HepG2 (cell line): Measurements from ENCODE around the gene NDUFS6.

Experiments used
- ARNT2 ChIP-seq: sonication (generic); formaldehyde crosslinking; IDR thresholded peaks from 2 replicates; pipeline ENCODE4 v1.8.0; 2022; ENCODE audit warnings: mild to moderate bottlenecking, low read depth, missing genetic modification reagents, moderate library complexity
- GATAD1 ChIP-seq: IDR thresholded peaks from 2 replicates; pipeline ENCODE4 v1.6.1; 2016; ENCODE audit warnings: missing genetic modification reagents, missing compliant biosample characterization
- KAT7 ChIP-seq: IDR thresholded peaks from 2 replicates; pipeline ENCODE4 v1.6.1; 2018; ENCODE audit warnings: borderline replicate concordance, missing compliant biosample characterization
- KMT2A ChIP-seq: sonication (generic); formaldehyde crosslinking; IDR thresholded peaks from 2 replicates; pipeline ENCODE4 v1.4.0; 2020; ENCODE audit warnings: missing genetic modification reagents
- MAZ ChIP-seq, 2 experiments: sonication (generic) in 1 of 2; formaldehyde crosslinking in 1 of 2; IDR thresholded peaks; 2 replicates each; pipeline versions ENCODE4 v1.5.0 to v1.6.1; 2012 to 2020; ENCODE audit warnings: low read depth in 2 of 2, mild to moderate bottlenecking in 2 of 2, borderline replicate concordance in 1 of 2, improper control_type of control experiment in 1 of 2, low read length in 1 of 2, missing genetic modification reagents in 1 of 2, moderate library complexity in 1 of 2
- NR2F2 ChIP-seq: IDR thresholded peaks from 2 replicates; pipeline ENCODE4 v1.6.1; 2012; ENCODE audit warnings: low read depth, inconsistent platforms, borderline replicate concordance
- POLR2AphosphoS5 ChIP-seq: IDR thresholded peaks from 2 replicates; pipeline ENCODE4 v1.6.1; 2012; ENCODE audit warnings: low read depth, low read length
- SIX1 ChIP-seq: sonication (generic); formaldehyde crosslinking; IDR thresholded peaks from 2 replicates; pipeline ENCODE4 v1.4.0; 2020; ENCODE audit warnings: missing genetic modification reagents, borderline replicate concordance
- TARDBP ChIP-seq: sonication (generic); formaldehyde crosslinking; IDR thresholded peaks from 2 replicates; pipeline ENCODE4 v1.8.0; 2022; ENCODE audit warnings: mild to moderate bottlenecking, missing genetic modification reagents
- ZBTB39 ChIP-seq: sonication (generic); formaldehyde crosslinking; IDR thresholded peaks from 2 replicates; pipeline ENCODE4 v1.5.0; 2020; ENCODE audit warnings: missing genetic modification reagents
- ZNF350 ChIP-seq: sonication (generic); formaldehyde crosslinking; IDR thresholded peaks from 2 replicates; pipeline ENCODE4 v1.4.0; 2020; ENCODE audit warnings: mild to moderate bottlenecking, low read depth, missing genetic modification reagents, borderline replicate concordance
- ZSCAN29 ChIP-seq: sonication (generic); formaldehyde crosslinking; conservative IDR thresholded peaks from 2 replicates; pipeline ENCODE4 v1.4.0; 2020; ENCODE audit warnings: mild to moderate bottlenecking, missing genetic modification reagents

DNA sequence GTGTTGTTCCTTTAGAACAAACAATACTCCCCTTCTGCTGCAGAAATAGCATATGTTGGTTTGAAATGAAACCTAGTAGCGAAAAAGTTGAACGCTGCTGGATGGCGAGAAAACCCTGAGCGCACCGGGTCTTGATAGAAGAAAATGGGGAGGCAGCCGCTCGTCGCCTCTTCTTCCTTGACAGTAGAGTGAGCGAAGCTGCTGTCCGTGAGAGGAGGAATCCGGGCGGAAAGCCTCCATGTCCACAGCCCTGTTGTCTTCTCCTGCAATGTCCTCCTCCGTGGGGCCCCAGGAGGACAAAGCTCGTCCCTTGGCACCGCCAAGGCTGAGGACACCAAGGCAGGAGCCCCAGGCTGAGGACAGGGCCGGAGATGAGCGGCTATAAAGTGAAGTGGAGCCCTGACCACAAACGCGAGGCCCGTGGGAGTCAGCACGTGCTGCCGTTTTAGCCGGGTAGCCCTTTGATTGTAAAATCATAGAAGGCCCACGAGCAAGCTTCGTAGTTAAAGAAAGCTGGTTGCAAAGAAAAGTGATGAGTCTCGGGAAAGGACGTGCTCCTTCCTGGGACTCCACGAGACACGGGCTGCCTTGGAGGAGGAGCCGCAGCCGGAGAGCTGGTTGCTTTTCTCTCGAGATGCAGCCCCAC lies 37.1 kb upstream of the NDUFS6 start:
- TF ChIP-seq ZSCAN29, result no peak
- TF ChIP-seq ZBTB39 (CRISPR knock-in tag), result no peak
- TF ChIP-seq ZNF350 (CRISPR knock-in tag), result no peak
- no peak for TF ChIP-seq POLR2AphosphoS5
- TF ChIP-seq KMT2A (CRISPR knock-in tag), result no peak
- TF ChIP-seq TARDBP (CRISPR knock-in tag), result no peak
- no peak for TF ChIP-seq KAT7 (CRISPR knock-in tag)
- no peak for TF ChIP-seq ARNT2
- no peak for TF ChIP-seq GATAD1 (CRISPR knock-in tag)
- no peak for TF ChIP-seq NR2F2
- TF ChIP-seq SIX1 (CRISPR knock-in tag), result no peak
- TF ChIP-seq MAZ (IDR thresholded peaks at IDR 0.05; ENCODE audit: borderline replicate concordance, low read depth, low read length), result no peak
- no peak for TF ChIP-seq MAZ (CRISPR knock-in tag; IDR thresholded peaks at IDR 0.05; ENCODE audit: low read depth)
